ENCODE results near the gene HOMEZ.
A peak's percentile ranks its signal among the peaks of the same experiment; 100 is the strongest.
"Not testable (repeated sequence)": the region's sequence is repeated elsewhere in the genome, so short reads cannot be mapped to it uniquely, and the experiment has no call there.

HOMEZ gene, protein sequence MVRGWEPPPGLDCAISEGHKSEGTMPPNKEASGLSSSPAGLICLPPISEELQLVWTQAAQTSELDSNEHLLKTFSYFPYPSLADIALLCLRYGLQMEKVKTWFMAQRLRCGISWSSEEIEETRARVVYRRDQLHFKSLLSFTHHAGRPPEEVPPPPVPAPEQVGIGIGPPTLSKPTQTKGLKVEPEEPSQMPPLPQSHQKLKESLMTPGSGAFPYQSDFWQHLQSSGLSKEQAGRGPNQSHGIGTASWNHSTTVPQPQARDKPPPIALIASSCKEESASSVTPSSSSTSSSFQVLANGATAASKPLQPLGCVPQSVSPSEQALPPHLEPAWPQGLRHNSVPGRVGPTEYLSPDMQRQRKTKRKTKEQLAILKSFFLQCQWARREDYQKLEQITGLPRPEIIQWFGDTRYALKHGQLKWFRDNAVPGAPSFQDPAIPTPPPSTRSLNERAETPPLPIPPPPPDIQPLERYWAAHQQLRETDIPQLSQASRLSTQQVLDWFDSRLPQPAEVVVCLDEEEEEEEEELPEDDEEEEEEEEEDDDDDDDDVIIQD

DNA sequence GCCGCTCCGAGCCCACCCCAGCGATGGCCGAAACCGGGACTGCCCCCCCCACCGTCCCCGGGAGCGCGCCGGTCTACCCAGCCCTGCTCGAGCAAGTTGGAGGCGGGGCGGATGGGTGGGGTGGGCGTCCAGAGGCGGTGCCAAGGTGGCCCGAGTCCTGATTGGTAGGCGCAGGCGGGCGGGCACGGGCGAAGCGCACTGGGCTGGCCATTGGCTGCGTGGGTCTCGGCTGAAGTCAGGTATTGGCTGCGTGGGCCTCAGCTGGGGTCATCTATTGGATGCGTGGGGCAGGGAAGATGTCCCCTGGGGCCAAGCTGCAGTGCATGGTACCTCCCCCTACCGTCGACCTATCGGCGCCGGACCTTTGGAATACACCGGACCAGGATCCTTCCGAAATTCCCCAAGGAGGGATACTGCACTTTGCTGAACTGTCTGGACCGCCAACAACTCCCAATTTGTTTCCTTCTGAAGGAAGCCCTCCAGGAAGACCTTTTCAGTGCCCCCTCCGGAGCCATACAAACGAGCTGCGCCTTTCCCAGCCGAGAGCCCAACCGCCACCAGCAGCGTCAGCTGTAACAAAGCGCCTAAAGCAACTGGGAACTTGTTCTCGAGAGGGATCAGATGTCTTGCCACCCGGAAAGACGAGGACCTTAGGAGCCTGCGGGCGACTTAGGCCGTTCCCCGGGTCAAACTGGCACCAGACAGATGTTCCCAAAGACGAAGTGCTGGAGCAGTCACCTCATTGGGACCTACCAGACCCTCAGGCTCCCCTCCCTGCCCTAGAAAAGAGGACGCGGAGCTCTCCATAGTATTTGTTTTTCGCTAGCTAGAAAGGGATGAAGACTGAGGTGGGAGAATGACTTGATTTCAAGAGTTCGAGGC is at the start of gene HOMEZ:
HOMEZ (minus strand) TSS at position 113 of the 882 bp plus-strand sequence. CDS start 180 bp downstream, outside the sequence.
- DNase-seq (ENCODE audit: low read depth), result peak; percentile 97

GRCh38 chr14:23335623-23336022 is 49.7 kb upstream of the HOMEZ start:
- no peak for DNase-seq (ENCODE audit: low read depth)

GRCh38 chr14:23327947-23328744 is 42.2 kb upstream of the HOMEZ start:
- DNase-seq (ENCODE audit: low read depth), result peak; percentile 64

DNA sequence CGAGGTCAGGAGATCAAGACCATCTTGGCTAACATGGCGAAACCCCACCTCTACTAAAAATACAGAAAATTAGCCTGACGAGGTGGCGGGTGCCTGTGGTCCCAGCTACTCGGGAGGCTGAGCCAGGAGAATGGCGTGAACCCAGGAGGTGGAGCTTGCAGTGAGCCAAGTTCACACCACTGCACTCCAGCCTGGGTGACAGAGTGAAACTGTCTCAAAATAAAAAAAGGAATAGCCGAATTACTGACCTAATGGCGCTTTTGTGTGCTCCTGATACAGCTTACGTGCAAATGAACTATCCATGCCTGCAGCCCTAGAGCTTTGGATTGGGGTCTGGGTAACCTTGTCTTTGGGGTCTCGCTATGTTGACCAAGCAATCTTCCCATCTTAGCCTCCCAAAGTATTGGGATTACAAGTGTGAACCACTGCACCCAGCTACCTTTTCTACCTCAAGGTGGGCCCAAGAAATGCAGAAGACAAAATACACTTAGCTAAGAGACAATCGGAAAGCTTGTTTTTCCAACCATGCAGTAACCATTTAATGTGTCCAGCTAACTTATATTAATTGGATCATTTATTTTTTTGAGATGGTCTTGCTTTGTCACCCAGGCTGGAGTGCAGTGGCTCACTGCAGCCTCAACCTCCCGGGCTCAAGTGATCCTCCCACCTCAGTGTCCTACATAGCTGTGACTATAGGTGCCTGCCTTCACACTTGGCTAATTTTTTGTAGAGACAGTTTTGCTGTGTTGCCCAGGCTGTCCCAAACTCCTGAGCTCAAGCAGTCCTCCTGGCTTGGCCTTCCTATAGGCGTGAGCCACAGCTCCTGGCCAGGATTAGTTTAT is 40.8 kb upstream of the HOMEZ start:
- no peak for DNase-seq (ENCODE audit: low read depth)

DNA sequence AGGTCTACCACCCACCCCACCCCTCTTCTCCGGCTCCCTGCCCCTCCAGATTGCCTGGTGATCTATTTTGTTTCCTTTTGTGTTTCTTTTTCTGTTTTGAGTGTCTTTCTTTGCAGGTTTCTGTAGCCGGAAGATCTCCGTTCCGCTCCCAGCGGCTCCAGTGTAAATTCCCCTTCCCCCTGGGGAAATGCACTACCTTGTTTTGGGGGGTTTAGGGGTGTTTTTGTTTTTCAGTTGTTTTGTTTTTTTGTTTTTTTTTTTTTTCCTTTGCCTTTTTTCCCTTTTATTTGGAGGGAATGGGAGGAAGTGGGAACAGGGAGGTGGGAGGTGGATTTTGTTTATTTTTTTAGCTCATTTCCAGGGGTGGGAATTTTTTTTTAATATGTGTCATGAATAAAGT is 39.8 kb upstream of the HOMEZ start:
- DNase-seq (ENCODE audit: low read depth), result not testable (repeated sequence)

DNA sequence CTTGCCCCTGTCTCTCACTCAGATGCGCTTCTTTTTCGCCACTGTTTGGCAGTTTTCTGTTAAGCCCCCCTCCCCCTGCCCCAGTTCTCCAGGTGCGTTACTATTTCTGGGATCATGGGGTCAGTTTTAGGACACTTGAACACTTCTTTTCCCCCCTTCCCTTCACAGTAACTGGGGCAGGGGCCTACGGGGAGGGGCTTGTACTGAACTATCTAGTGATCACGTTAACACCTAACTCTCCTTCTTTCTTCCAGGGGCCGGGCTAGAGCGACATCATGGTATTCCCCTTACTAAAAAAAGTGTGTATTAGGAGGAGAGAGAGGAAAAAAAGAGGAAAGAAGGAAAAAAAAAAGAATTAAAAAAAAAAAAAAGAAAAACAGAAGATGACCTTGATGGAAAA is 39.1 kb upstream of the HOMEZ start:
- no peak for DNase-seq (ENCODE audit: low read depth)

DNA sequence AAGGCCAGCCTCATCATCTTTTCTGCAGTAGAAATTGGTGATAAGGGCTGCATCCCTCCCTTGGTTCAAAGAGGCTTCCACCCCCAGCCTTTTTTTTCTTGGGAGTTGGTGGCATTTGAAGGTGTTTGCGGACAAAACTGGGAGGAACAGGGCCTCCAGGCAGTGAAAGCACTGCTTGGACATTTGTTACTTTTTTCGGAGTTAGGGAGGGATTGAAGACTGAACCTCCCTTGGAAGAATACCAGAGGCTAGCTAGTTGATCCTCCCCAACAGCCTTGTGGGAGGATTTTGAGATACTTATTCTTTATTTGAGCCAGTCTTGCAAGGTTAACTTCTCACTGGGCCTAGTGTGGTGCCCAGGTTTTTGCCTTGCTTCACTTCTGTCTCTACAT is 38.5 kb upstream of the HOMEZ start:
- no peak for DNase-seq (ENCODE audit: low read depth)

GRCh38 chr14:23323838-23324454 is 38.0 kb upstream of the HOMEZ start:
- no peak for DNase-seq (ENCODE audit: low read depth)

GRCh38 chr14:23322568-23323517 is 36.9 kb upstream of the HOMEZ start:
- DNase-seq (ENCODE audit: low read depth), result no peak

- DNase-seq (ENCODE audit: low read depth), result peak; percentile 38
These were observed 35.9 kb upstream of the HOMEZ start for GRCh38 chr14:23321572-23322547.

- DNase-seq (ENCODE audit: low read depth), result peak; percentile 99
These were observed 34.9 kb upstream of the HOMEZ start, which contains the start of gene PABPN1 for GRCh38 chr14:23320584-23321571. Gene PABPN1 (plus strand): TSS chr14:23321457. CDS start chr14:23321470, 13 bp downstream.

- DNase-seq (ENCODE audit: low read depth), result no peak
These were observed 34.0 kb upstream of the HOMEZ start for GRCh38 chr14:23319746-23320583.

DNA sequence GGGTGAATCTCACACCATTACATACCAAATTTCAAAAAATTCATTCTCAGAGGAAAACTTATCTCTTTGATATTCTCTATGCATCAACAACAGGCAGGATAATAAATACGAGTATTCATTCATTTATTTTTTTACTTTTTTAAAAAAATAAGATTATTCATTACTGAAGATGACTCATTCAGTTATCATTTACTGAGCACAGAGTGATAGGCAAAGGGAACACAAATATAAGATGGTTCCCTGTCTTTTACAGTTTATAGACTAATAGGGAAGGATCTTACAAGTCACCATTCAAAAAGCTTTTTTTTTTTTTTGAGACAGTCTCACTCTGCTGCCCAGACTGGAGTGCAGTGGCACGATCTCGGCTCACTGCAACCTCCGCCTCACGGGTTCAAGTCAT is 30.4 kb upstream of the HOMEZ start:
- no peak for DNase-seq (ENCODE audit: low read depth)

DNA sequence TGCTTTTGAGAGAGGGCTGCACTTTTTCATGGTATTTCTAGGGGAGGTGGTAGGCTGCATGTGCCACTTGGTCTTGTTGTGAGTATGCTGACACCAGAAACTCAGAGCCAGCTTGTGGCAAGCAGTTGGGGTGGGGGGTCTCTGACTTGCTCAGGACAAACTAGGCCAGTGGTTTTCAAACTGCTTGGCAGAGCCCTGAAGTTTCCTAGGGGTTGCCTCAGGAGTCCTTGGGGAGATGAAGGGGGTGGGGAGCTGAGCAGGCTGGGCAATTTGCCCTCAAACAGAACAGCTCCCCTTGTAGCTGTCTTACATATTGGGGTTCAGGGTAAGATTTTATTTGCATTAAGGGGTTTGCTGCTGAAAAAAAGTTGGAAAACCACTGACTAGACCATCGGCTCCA is 24.6 kb upstream of the HOMEZ start:
- no peak for DNase-seq (ENCODE audit: low read depth)

GRCh38 chr14:23308721-23309445 is 23.0 kb upstream of the HOMEZ start:
- DNase-seq (ENCODE audit: low read depth), result no peak
